ENCODE data around the gene PLPP6. TPM values are rescaled to one million over a fixed set of nuclear protein-coding genes. Genes with fewer than 3 reads are reported as not detected.

PLPP6 gene
- polyA plus RNA-seq, 1 donor from 2014 or later = 26.3 TPM

- Histone ChIP-seq H3K4me2 (ENCODE audit: low read length) (no peak overlapping the region), H3K27ac (ENCODE audit: low read length) (no peak overlapping the region), H3K9ac (ENCODE audit: low read length) (no peak overlapping the region), H3K9me3 (ENCODE audit: low read length) (no peaks in the 10 kb centered on the region), H3F3A (ENCODE audit: insufficient read depth, low read length, poor library complexity, severe bottlenecking) (no peaks in the 10 kb centered on the region), H4K20me1 (ENCODE audit: insufficient read depth) (no peaks in the 10 kb centered on the region), H3K9me2 (ENCODE audit: insufficient read depth, low read length) (no peaks in the 10 kb centered on the region), H3K79me2 (replicated peaks; ENCODE audit: insufficient read depth, low read length) (peaks cover 10% of the 10 kb centered on the region), H3K36me3 (ENCODE audit: insufficient read depth, low read length) (no peaks in the 10 kb centered on the region), H2AFZ (ENCODE audit: low read depth, low read length) (no peak overlapping the region), H3K27me3 (ENCODE audit: insufficient read depth, low read depth, low read length) (no peaks in the 10 kb centered on the region), H3K4me3 (ENCODE audit: low read length) (no peak overlapping the region)
- TF ChIP-seq TAF1 (IDR thresholded peaks at IDR 0.05; ENCODE audit: low read depth) = no peak
- no peak for TF ChIP-seq REST (IDR thresholded peaks at IDR 0.05; ENCODE audit: borderline replicate concordance)
- TF ChIP-seq MXI1 (conservative IDR thresholded peaks at IDR 0.05; ENCODE audit: poor library complexity, severe bottlenecking) = no peak
- no peak for TF ChIP-seq RAD21 (conservative IDR thresholded peaks at IDR 0.05)
- TF ChIP-seq SMC3 (conservative IDR thresholded peaks at IDR 0.05; ENCODE audit: poor library complexity) = no peak
- no peak for TF ChIP-seq CTCF (IDR thresholded peaks at IDR 0.05; ENCODE audit: poor library complexity, severe bottlenecking)
- TF ChIP-seq EZH2 (IDR thresholded peaks at IDR 0.05; ENCODE audit: borderline replicate concordance, insufficient read depth, low read length, poor library complexity, severe bottlenecking) = no peak
- no peak for TF ChIP-seq EP300 (conservative IDR thresholded peaks at IDR 0.05; ENCODE audit: poor library complexity, severe bottlenecking)
- TF ChIP-seq POLR2AphosphoS5 (IDR thresholded peaks at IDR 0.05) = no peak
These were observed 29.7 kb downstream of the PLPP6 start for GRCh38 chr9:4691795-4692194.

GRCh38 chr9:4700091-4700490, 38.0 kb downstream of the PLPP6 start:
- H3F3A ChIP-seq (ENCODE audit: insufficient read depth, low read length, poor library complexity, severe bottlenecking) = no peaks in the 10 kb centered on the region
- H3K9ac ChIP-seq (ENCODE audit: low read length) = no peak overlapping the region
- H3K4me2 ChIP-seq (ENCODE audit: low read length) = no peak overlapping the region
- H3K36me3 ChIP-seq (ENCODE audit: insufficient read depth, low read length) = peaks cover 10% of the 10 kb centered on the region
- no peaks in the 10 kb centered on the region for H3K9me3 ChIP-seq (ENCODE audit: low read length)
- no peak overlapping the region for H2AFZ ChIP-seq (ENCODE audit: low read depth, low read length)
- H3K79me2 ChIP-seq (replicated peaks; ENCODE audit: insufficient read depth, low read length) = no peaks in the 10 kb centered on the region
- H4K20me1 ChIP-seq (ENCODE audit: insufficient read depth) = no peaks in the 10 kb centered on the region
- H3K27ac ChIP-seq (ENCODE audit: low read length) = no peak overlapping the region
- H3K27me3 ChIP-seq (ENCODE audit: insufficient read depth, low read depth, low read length) = no peaks in the 10 kb centered on the region
- TF ChIP-seq MXI1 (conservative IDR thresholded peaks at IDR 0.05; ENCODE audit: poor library complexity, severe bottlenecking) (no peak), SMC3 (conservative IDR thresholded peaks at IDR 0.05; ENCODE audit: poor library complexity) (no peak), EP300 (conservative IDR thresholded peaks at IDR 0.05; ENCODE audit: poor library complexity, severe bottlenecking) (no peak), EZH2 (IDR thresholded peaks at IDR 0.05; ENCODE audit: borderline replicate concordance, insufficient read depth, low read length, poor library complexity, severe bottlenecking) (no peak), REST (IDR thresholded peaks at IDR 0.05; ENCODE audit: borderline replicate concordance) (no peak), CTCF (IDR thresholded peaks at IDR 0.05; ENCODE audit: poor library complexity, severe bottlenecking) (no peak), POLR2AphosphoS5 (IDR thresholded peaks at IDR 0.05) (no peak), RAD21 (conservative IDR thresholded peaks at IDR 0.05) (no peak), TAF1 (IDR thresholded peaks at IDR 0.05; ENCODE audit: low read depth) (no peak)
- H3K4me3 ChIP-seq (ENCODE audit: low read length) = no peak overlapping the region
- no peaks in the 10 kb centered on the region for H3K9me2 ChIP-seq (ENCODE audit: insufficient read depth, low read length)
